Testis (tissue), 3 donors: ENCODE measurements around the gene STRN. TPM values are rescaled to one million over a fixed set of nuclear protein-coding genes. Genes with fewer than 3 reads are reported as not detected.

Experiments
- DNase-seq: peaks from one replicate; pipeline ENCODE4 v3.0.0-alpha.2; 2019
- H3K27ac ChIP-seq, 2 donors: fragments of 200-600 bp; sonication (generic); one replicate each; pipeline ENCODE4 v1.5.1; 2019
- H3K27me3 ChIP-seq: fragments of 200-600 bp; sonication (generic); one replicate; pipeline ENCODE4 v1.5.1; 2019
- H3K36me3 ChIP-seq: fragments of 200-600 bp; sonication (generic); one replicate; pipeline ENCODE4 v1.5.1; 2017; ENCODE audit warnings: low read depth; ENCODE audit errors: missing control alignments
- H3K4me1 ChIP-seq: fragments of 200-600 bp; sonication (generic); one replicate; pipeline ENCODE4 v1.5.1; 2019
- H3K4me3 ChIP-seq, 2 donors: fragments of 200-600 bp; sonication (generic); one replicate each; pipeline ENCODE4 v1.5.1; 2017 to 2019
- H3K9me3 ChIP-seq: fragments of 200-600 bp; sonication (generic); one replicate; pipeline ENCODE4 v1.5.1; 2017
- POLR2A ChIP-seq: fragments of 450-650 bp; IDR thresholded peaks from one replicate; pipeline ENCODE4 v1.6.1; 2017; ENCODE audit warnings: antibody characterized with exemption, mild to moderate bottlenecking, moderate library complexity
- WGBS, 2 donors: methylation state at CpG; one replicate each; pipeline ENCODE4 v1.1.5; 2018; 5-methylcytosine and 5-hydroxymethylcytosine counted together
- intact Hi-C: fragments of 100-400 bp; cut with DNase I; formaldehyde crosslinking; loops from one replicate; pipeline ENCODE4 v1.15.1; 2023; ENCODE audit warnings: low total_unique reads
- polyA plus RNA-seq: library from polyadenylated mRNA; stranded (reverse); fragments of 350-450 nt; fragmentation: Illumina TruSeq; extraction: RNeasy Lipid Tissue Mini Kit (QIAGEN cat#74804); gene quantifications from one replicate; pipeline ENCODE4 v1.2.3, GENCODE V29; 2014; ENCODE audit warnings: low read depth, low replicate concordance; ENCODE audit not compliant: insufficient read depth
- total RNA-seq, 2 donors: library from RNA; depleted of rRNA; stranded (reverse); fragments of >200 nt; gene quantifications; one replicate each; pipeline ENCODE4 v1.2.3, GENCODE V29; 2016
- TF ChIP-seq, protein P1 (sequence below), 3 experiments: fragments of 450-650 bp in 2 of 3; fragments of 200-600 bp in 1 of 3; sonication (generic) in 1 of 3; IDR thresholded peaks; one replicate each; pipeline ENCODE4 v1.5.1; 2016 to 2019; ENCODE audit warnings: antibody characterized with exemption in 3 of 3, mild to moderate bottlenecking in 2 of 3, moderate library complexity in 1 of 3

STRN gene
- total and polyA plus RNA-seq, 3 donors from 2014 or later = 13.9 to 37.1 (median 34.8) TPM

DNA sequence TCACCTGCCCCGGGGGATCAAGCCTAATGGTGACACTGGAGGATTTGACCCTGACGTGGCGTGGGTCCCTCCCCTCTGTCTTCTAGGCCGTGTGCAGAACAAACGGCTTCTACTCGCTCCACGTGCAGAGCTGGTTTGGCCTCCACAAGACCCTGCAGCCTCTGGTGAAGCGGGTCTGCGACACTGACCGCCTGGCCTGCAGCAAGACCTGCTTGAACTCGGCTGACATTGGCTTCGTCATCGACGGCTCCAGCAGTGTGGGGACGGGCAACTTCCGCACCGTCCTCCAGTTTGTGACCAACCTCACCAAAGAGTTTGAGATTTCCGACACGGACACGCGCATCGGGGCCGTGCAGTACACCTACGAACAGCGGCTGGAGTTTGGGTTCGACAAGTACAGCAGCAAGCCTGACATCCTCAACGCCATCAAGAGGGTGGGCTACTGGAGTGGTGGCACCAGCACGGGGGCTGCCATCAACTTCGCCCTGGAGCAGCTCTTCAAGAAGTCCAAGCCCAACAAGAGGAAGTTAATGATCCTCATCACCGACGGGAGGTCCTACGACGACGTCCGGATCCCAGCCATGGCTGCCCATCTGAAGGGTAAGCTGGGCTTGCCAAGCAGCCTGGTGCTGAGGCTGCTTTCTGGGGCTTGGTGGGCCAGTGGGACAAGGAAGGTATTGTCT is 157.8 kb downstream of the STRN start:
- Histone ChIP-seq H3K36me3 (no peaks in the 10 kb centered on the region), H3K4me1 (no peaks in the 10 kb centered on the region), H3K9me3 (no peaks in the 10 kb centered on the region), H3K27ac (no peak overlapping the region), H3K27me3 (no peaks in the 10 kb centered on the region), H3K4me3 (no peak overlapping the region)
- intact Hi-C loops = no loop called here
- WGBS, 2 donors = 85 to 94% methylated on average over 6 to 35 of the region's 35 CpGs
- no peak for DNase-seq
- no peak for TF ChIP-seq POLR2A
- TF ChIP-seq, protein P1, sequence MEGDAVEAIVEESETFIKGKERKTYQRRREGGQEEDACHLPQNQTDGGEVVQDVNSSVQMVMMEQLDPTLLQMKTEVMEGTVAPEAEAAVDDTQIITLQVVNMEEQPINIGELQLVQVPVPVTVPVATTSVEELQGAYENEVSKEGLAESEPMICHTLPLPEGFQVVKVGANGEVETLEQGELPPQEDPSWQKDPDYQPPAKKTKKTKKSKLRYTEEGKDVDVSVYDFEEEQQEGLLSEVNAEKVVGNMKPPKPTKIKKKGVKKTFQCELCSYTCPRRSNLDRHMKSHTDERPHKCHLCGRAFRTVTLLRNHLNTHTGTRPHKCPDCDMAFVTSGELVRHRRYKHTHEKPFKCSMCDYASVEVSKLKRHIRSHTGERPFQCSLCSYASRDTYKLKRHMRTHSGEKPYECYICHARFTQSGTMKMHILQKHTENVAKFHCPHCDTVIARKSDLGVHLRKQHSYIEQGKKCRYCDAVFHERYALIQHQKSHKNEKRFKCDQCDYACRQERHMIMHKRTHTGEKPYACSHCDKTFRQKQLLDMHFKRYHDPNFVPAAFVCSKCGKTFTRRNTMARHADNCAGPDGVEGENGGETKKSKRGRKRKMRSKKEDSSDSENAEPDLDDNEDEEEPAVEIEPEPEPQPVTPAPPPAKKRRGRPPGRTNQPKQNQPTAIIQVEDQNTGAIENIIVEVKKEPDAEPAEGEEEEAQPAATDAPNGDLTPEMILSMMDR (IDR thresholded peaks at IDR 0.05) = no peak

DNA sequence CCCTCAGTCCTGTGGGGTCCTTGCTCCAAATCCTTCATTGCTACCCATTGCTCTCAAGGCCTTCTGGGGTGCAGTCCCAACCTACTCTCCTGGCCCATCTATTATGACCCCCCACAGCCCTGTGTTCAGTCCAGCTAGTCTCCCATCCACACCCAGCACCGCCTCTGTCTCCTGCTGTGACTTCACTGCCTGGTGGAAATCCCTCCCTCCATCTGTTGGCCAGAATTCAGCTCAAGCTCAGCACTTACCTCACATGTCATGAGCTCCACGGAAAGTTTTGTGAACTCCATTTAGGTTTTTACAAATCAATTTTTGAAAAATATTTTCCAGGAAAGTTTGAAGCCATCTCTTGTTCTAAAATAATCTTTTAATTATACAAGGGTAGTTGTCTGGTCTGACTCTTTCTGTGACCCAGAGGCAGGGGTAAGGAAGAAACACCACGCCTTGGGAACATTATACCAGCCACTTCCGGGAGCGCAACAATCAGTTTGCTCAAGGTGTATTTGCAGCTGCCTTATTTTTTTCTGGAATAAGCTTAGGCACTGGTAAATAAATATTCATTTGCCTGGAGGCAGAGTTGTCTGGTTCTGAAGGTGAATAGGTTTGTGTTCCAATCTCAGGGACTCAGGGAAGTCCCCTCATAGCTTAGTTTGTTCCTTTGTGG is 159.0 kb downstream of the STRN start:
- no peaks in the 10 kb centered on the region for H3K9me3 ChIP-seq
- DNase-seq = no peak
- 88 to 93% methylated on average over 5 of the region's 5 CpGs for WGBS, 2 donors
- intact Hi-C loops = no loop called here
- H3K27me3 ChIP-seq = no peaks in the 10 kb centered on the region
- no peaks in the 10 kb centered on the region for H3K4me1 ChIP-seq
- H3K4me3 ChIP-seq = no peak overlapping the region
- no peaks in the 10 kb centered on the region for H3K36me3 ChIP-seq
- TF ChIP-seq, protein P1 (IDR thresholded peaks at IDR 0.05) = no peak
- TF ChIP-seq POLR2A = no peak
- no peak overlapping the region for H3K27ac ChIP-seq

DNA sequence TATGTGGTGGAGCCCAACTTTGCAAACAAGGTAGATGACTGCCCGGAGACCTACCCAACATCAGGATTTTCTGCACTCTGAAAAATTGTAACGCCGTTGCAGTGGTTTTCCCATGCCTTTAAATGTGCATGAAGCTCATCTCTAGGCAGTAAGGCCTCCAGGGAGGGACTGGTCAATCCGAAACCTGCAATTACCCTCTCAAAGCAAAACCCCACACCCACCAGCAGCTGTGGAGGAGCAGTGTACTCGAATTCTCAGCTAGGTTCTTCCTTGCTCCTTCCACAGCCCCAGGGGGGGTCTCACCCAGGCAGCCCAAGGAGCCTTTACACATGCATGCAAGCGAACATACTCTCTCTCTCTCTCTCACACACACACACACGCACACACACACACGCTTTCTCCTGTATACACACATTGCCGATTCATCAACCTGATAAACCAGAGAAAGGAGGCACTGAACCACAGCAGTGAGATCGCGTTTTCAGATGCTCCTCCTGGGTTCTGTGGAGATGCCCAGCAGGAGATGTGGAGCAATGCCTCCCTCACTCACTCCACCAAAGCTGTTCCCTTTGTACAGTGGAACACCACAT is 160.6 kb downstream of the STRN start:
- 86 to 92% methylated on average over 11 of the region's 11 CpGs for WGBS, 2 donors
- intact Hi-C loops = no loop called here
- no peaks in the 10 kb centered on the region for H3K4me1 ChIP-seq
- no peaks in the 10 kb centered on the region for H3K9me3 ChIP-seq
- H3K4me3 ChIP-seq = no peak overlapping the region
- H3K27ac ChIP-seq = no peak overlapping the region
- H3K27me3 ChIP-seq = no peaks in the 10 kb centered on the region
- no peaks in the 10 kb centered on the region for H3K36me3 ChIP-seq
- TF ChIP-seq POLR2A = no peak
- TF ChIP-seq, protein P1 (IDR thresholded peaks at IDR 0.05) = no peak
- no peak for DNase-seq

GRCh38 chr2:36802952-36803351 is 163.4 kb downstream of the STRN start:
- Histone ChIP-seq H3K36me3 (no peaks in the 10 kb centered on the region), H3K4me3 (no peak overlapping the region), H3K4me1 (no peaks in the 10 kb centered on the region), H3K27ac (no peak overlapping the region), H3K9me3 (no peaks in the 10 kb centered on the region), H3K27me3 (no peaks in the 10 kb centered on the region)
- TF ChIP-seq, protein P1 (IDR thresholded peaks at IDR 0.05) = no peak
- no peak for TF ChIP-seq POLR2A
- intact Hi-C loops = no loop called here
- no peak for DNase-seq
- 89 to 97% methylated on average over 3 of the region's 3 CpGs for WGBS, 2 donors
